NB4 (cell line): Measurements from ENCODE around the gene PTN.

ENCODE experiments used
- CTCF ChIP-seq: IDR thresholded peaks from one replicate; pipeline ENCODE4 v1.5.1; 2012; ENCODE audit warnings: low read depth, low read length
- MAX ChIP-seq: IDR thresholded peaks from 2 replicates; pipeline ENCODE4 v1.6.1; 2011; ENCODE audit warnings: low read depth, low read length
- POLR2A ChIP-seq: IDR thresholded peaks from 2 replicates; pipeline ENCODE4 v1.6.1; 2011; ENCODE audit warnings: mild to moderate bottlenecking; ENCODE audit not compliant: insufficient read length; ENCODE audit errors: extremely low read depth

GRCh38 chr7:137304624-137305235 lies 38.8 kb downstream of the PTN start:
- TF ChIP-seq CTCF (no peak), POLR2A (no peak), MAX (no peak)
